Stimulated activated naive CD4-positive, alpha-beta T cell treated with Interleukin-2 at 50 U/mL for 16 hours (primary cell): Measurements from ENCODE around the gene RNF151.
"Not testable (repeated sequence)": the region's sequence is repeated elsewhere in the genome, so short reads cannot be mapped to it uniquely, and the experiment has no call there.

Experiments used
- DNase-seq: peaks from one replicate; lab custom pipeline; 2025; lab: John Stamatoyannopoulos, UW

RNF151 gene

GRCh38 chr16:1938910-1939309 lies 27.7 kb upstream of the RNF151 start:
- DNase-seq: no peak

GRCh38 chr16:1939833-1940232 lies 26.8 kb upstream of the RNF151 start:
- not testable (repeated sequence) for DNase-seq

GRCh38 chr16:1940273-1941161 lies 26.1 kb upstream of the RNF151 start:
- DNase-seq: no peak

GRCh38 chr16:1941162-1942046 lies 25.3 kb upstream of the RNF151 start:
- no peak for DNase-seq

- no peak for DNase-seq
These were observed 24.4 kb upstream of the RNF151 start for GRCh38 chr16:1942047-1942809.

GRCh38 chr16:1942810-1943726 lies 23.6 kb upstream of the RNF151 start, which contains the start of gene MSRB1:
MSRB1 (minus strand) TSS chr16:1943199; CDS start chr16:1943156, 43 bp downstream.
- DNase-seq: peak; percentile 99

GRCh38 chr16:1944612-1945199 lies 21.9 kb upstream of the RNF151 start:
- DNase-seq: no peak

- DNase-seq: no peak
These were observed 20.9 kb upstream of the RNF151 start for GRCh38 chr16:1945559-1946391.

GRCh38 chr16:1946495-1947368 lies 19.9 kb upstream of the RNF151 start:
- DNase-seq: no peak

- no peak for DNase-seq
These were observed 19.3 kb upstream of the RNF151 start for GRCh38 chr16:1947369-1947670.

GRCh38 chr16:1949507-1949906 lies 17.1 kb upstream of the RNF151 start:
- DNase-seq: no peak

- no peak for DNase-seq
These were observed 16.6 kb upstream of the RNF151 start for GRCh38 chr16:1950047-1950446.

- DNase-seq: no peak
These were observed 16.1 kb upstream of the RNF151 start for GRCh38 chr16:1950559-1950958.

GRCh38 chr16:1953734-1954133 lies 12.9 kb upstream of the RNF151 start:
- DNase-seq: no peak

GRCh38 chr16:1957434-1958142 lies 9.1 kb upstream of the RNF151 start:
- not testable (repeated sequence) for DNase-seq

GRCh38 chr16:1958143-1958491 lies 8.5 kb upstream of the RNF151 start:
- DNase-seq: not testable (repeated sequence)

GRCh38 chr16:1958715-1959268 lies 7.9 kb upstream of the RNF151 start:
- no peak for DNase-seq
